Adrenal gland (tissue), 5 donors: Measurements from ENCODE around the gene UBAP1.

Source experiments
- POLR2A ChIP-seq, 2 donors: fragments of 450-650 bp; IDR thresholded peaks; one replicate each; pipeline ENCODE4 v1.6.1; 2017; ENCODE audit warnings: antibody characterized with exemption in 2 of 2, mild to moderate bottlenecking in 2 of 2, moderate library complexity in 1 of 2
- TF ChIP-seq, protein P1 (sequence below), 6 experiments: fragments of 450-650 bp in 4 of 6; fragments of 200-600 bp in 2 of 6; sonication (generic) in 1 of 6; IDR thresholded peaks; 1 replicate in 5 of 6; 2 replicates in 1 of 6; pipeline versions ENCODE4 v1.5.1 to v1.8.0; 2016 to 2021; ENCODE audit warnings: antibody characterized with exemption in 6 of 6, mild to moderate bottlenecking in 2 of 6, moderate library complexity in 1 of 6
- donor health status: DM: no; HTN: no; CAD: no.

DNA sequence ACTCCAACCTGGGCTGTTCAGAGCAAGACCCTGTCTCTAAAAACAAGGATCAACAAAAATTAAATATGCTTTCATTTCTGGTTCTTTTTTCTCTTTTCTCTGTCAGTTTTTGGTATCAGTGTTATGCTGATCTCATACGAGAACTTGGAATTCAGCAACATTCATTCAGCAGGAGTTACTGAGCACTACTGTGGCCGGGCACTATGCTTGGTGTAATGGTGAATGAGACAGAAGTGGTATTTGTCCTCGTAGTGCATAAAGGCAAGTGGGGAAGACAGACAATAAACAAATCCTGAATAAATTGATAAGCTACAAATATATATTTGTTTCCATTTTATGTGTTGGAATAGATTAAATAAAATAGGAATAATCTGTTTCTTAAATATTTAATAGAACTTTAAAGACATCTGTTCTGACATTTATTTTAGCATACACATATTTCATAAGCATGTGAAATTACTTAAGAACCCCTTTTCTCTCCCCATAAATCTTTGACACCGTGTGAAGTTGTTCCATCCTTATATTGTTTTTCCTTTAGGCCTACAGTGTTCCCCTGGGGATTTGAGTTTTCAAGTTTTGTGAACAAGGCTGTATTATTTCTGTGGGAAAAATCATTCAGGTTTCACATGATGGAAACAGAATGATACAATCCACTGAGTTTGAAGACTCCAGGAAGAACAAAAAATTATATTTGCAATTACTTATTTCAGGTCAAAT, 24.6 kb downstream of the UBAP1 start:
- no peak for TF ChIP-seq POLR2A (IDR thresholded peaks at IDR 0.05)
- TF ChIP-seq, protein P1, sequence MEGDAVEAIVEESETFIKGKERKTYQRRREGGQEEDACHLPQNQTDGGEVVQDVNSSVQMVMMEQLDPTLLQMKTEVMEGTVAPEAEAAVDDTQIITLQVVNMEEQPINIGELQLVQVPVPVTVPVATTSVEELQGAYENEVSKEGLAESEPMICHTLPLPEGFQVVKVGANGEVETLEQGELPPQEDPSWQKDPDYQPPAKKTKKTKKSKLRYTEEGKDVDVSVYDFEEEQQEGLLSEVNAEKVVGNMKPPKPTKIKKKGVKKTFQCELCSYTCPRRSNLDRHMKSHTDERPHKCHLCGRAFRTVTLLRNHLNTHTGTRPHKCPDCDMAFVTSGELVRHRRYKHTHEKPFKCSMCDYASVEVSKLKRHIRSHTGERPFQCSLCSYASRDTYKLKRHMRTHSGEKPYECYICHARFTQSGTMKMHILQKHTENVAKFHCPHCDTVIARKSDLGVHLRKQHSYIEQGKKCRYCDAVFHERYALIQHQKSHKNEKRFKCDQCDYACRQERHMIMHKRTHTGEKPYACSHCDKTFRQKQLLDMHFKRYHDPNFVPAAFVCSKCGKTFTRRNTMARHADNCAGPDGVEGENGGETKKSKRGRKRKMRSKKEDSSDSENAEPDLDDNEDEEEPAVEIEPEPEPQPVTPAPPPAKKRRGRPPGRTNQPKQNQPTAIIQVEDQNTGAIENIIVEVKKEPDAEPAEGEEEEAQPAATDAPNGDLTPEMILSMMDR (IDR thresholded peaks at IDR 0.05): no peak
